Prostate gland (tissue), 2 donors: Measurements from ENCODE around the gene METTL27.

Experiments used
- POLR2A ChIP-seq: fragments of 450-650 bp; IDR thresholded peaks from one replicate; pipeline ENCODE4 v1.6.1; 2016; ENCODE audit warnings: antibody characterized with exemption, mild to moderate bottlenecking
- POLR2AphosphoS5 ChIP-seq: sonication (generic); formaldehyde crosslinking; IDR thresholded peaks from one replicate; pipeline ENCODE4 v1.6.1; 2017; ENCODE audit warnings: antibody characterized with exemption
- TF ChIP-seq, protein P1 (sequence below), 4 experiments: fragments of 200-600 bp in 2 of 4; fragments of 450-650 bp in 2 of 4; sonication (generic) in 2 of 4; IDR thresholded peaks; 1 replicate in 3 of 4; 2 replicates in 1 of 4; pipeline ENCODE4 v1.5.1; 2016 to 2019; ENCODE audit warnings: antibody characterized with exemption in 4 of 4, mild to moderate bottlenecking in 2 of 4, moderate library complexity in 2 of 4

DNA sequence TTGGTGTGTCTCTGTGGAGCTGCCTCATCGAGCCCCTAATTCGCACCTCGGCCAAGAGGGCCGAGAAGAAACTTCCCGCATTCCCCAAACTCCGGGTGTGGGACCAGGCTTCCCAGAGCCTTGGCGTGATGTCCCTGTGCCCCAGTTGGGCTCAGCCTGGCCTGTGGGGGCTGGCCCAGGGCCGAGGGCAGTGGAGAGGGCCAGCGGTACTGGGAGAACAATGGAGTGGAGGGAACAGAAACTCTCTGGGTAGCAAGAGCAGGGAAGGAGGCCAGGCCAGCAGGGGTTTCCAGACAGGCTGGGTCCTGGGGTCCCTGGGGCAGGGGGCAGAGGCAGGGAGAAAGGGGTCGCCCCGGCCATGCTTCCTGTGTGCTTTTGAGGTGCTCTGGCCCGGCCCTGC, 34.7 kb upstream of the METTL27 start:
- TF ChIP-seq, protein P1, sequence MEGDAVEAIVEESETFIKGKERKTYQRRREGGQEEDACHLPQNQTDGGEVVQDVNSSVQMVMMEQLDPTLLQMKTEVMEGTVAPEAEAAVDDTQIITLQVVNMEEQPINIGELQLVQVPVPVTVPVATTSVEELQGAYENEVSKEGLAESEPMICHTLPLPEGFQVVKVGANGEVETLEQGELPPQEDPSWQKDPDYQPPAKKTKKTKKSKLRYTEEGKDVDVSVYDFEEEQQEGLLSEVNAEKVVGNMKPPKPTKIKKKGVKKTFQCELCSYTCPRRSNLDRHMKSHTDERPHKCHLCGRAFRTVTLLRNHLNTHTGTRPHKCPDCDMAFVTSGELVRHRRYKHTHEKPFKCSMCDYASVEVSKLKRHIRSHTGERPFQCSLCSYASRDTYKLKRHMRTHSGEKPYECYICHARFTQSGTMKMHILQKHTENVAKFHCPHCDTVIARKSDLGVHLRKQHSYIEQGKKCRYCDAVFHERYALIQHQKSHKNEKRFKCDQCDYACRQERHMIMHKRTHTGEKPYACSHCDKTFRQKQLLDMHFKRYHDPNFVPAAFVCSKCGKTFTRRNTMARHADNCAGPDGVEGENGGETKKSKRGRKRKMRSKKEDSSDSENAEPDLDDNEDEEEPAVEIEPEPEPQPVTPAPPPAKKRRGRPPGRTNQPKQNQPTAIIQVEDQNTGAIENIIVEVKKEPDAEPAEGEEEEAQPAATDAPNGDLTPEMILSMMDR (IDR thresholded peaks at IDR 0.05) = no peak
- no peak for TF ChIP-seq POLR2AphosphoS5
- TF ChIP-seq POLR2A = no peak
